ENCODE results near the gene KRTAP10-4.

The KRTAP10-4 gene

GRCh38 chr21:44618909-44619308 lies 45.4 kb downstream of the KRTAP10-4 start:
- DNase-seq = no peak

- no peak for DNase-seq
These were observed 46.4 kb downstream of the KRTAP10-4 start for GRCh38 chr21:44619886-44620285.

GRCh38 chr21:44623575-44623974 lies 50.0 kb downstream of the KRTAP10-4 start:
- DNase-seq = no peak
